ENCODE results near the gene SETD4. TPM values are rescaled to one million over a fixed set of nuclear protein-coding genes. Genes with fewer than 3 reads are reported as not detected.

Gene SETD4
- total RNA-seq, 1 donor from 2014 or later: 28.4 TPM

GRCh38 chr21:36005018-36005417, 55.3 kb downstream of the SETD4 start:
- Mint-ChIP-seq H3K4me3 (no peak overlapping the region), H3K27me3 (ENCODE audit: low read depth) (peaks cover 13% of the 10 kb centered on the region), H3K4me1 (no peaks in the 10 kb centered on the region), H3K27ac (ENCODE audit: unreplicated experiment) (no peak overlapping the region), H3K9me3 (peaks cover 10% of the 10 kb centered on the region), H3K36me3 (ENCODE audit: low read depth) (no peaks in the 10 kb centered on the region)
- no peak for DNase-seq (ENCODE audit: low read depth, low spot score)
- TF ChIP-seq CTCF (conservative IDR thresholded peaks at IDR 0.05): no peak

- no peaks in the 10 kb centered on the region for H3K36me3 Mint-ChIP-seq (ENCODE audit: low read depth)
- peaks cover 10% of the 10 kb centered on the region for H3K9me3 Mint-ChIP-seq
- H3K27ac Mint-ChIP-seq (ENCODE audit: unreplicated experiment): no peak overlapping the region
- no peak for DNase-seq (ENCODE audit: low read depth, low spot score)
- no peaks in the 10 kb centered on the region for H3K4me1 Mint-ChIP-seq
- no peak for TF ChIP-seq CTCF (conservative IDR thresholded peaks at IDR 0.05)
- H3K4me3 Mint-ChIP-seq: no peak overlapping the region
- peaks cover 9% of the 10 kb centered on the region for H3K27me3 Mint-ChIP-seq (ENCODE audit: low read depth)
These were observed 55.9 kb downstream of the SETD4 start for GRCh38 chr21:36004441-36004840.

GRCh38 chr21:36003776-36004175, 56.5 kb downstream of the SETD4 start:
- Mint-ChIP-seq H3K4me3 (no peak overlapping the region), H3K27me3 (ENCODE audit: low read depth) (peaks cover 11% of the 10 kb centered on the region), H3K9me3 (peaks cover 10% of the 10 kb centered on the region), H3K4me1 (no peaks in the 10 kb centered on the region), H3K36me3 (ENCODE audit: low read depth) (no peaks in the 10 kb centered on the region), H3K27ac (ENCODE audit: unreplicated experiment) (no peak overlapping the region)
- no peak for DNase-seq (ENCODE audit: low read depth, low spot score)
- no peak for TF ChIP-seq CTCF (conservative IDR thresholded peaks at IDR 0.05)

GRCh38 chr21:35996217-35996616, 64.1 kb downstream of the SETD4 start:
- TF ChIP-seq CTCF (conservative IDR thresholded peaks at IDR 0.05): no peak
- no peaks in the 10 kb centered on the region for H3K4me1 Mint-ChIP-seq
- DNase-seq (ENCODE audit: low read depth, low spot score): no peak
- H3K4me3 Mint-ChIP-seq: no peak overlapping the region
- peaks cover 26% of the 10 kb centered on the region for H3K27me3 Mint-ChIP-seq (ENCODE audit: low read depth)
- no peak overlapping the region for H3K27ac Mint-ChIP-seq (ENCODE audit: unreplicated experiment)
- H3K9me3 Mint-ChIP-seq: no peaks in the 10 kb centered on the region
- no peaks in the 10 kb centered on the region for H3K36me3 Mint-ChIP-seq (ENCODE audit: low read depth)

GRCh38 chr21:35995522-35996088, 64.7 kb downstream of the SETD4 start:
- TF ChIP-seq CTCF (conservative IDR thresholded peaks at IDR 0.05): no peak
- no peaks in the 10 kb centered on the region for H3K9me3 Mint-ChIP-seq
- no peaks in the 10 kb centered on the region for H3K36me3 Mint-ChIP-seq (ENCODE audit: low read depth)
- no peak overlapping the region for H3K4me3 Mint-ChIP-seq
- H3K4me1 Mint-ChIP-seq: no peaks in the 10 kb centered on the region
- peaks cover 24% of the 10 kb centered on the region for H3K27me3 Mint-ChIP-seq (ENCODE audit: low read depth)
- no peak for DNase-seq (ENCODE audit: low read depth, low spot score)
- H3K27ac Mint-ChIP-seq (ENCODE audit: unreplicated experiment): no peak overlapping the region
